GM21528 (cell line): ENCODE data around the gene NRSN2.
A peak's percentile ranks its signal among the peaks of the same experiment; 100 is the strongest.
"Not testable (repeated sequence)": the region's sequence is repeated elsewhere in the genome, so short reads cannot be mapped to it uniquely, and the experiment has no call there.

Source experiments
- ATAC-seq: cut with Tn5 transposase; IDR thresholded peaks from one replicate; pipeline ENCODE4 v1.9.1; 2021; ENCODE audit warnings: mild to moderate bottlenecking, moderate library complexity; ENCODE audit not compliant: unreplicated experiment, low FRiP score

NRSN2 gene

GRCh38 chr20:353166-353565 lies 6.3 kb downstream of the NRSN2 start:
- no peak for ATAC-seq

- ATAC-seq: peak; percentile 76
These were observed 7.5 kb downstream of the NRSN2 start for GRCh38 chr20:354298-354977.

GRCh38 chr20:356154-356553 lies 9.2 kb downstream of the NRSN2 start:
- not testable (repeated sequence) for ATAC-seq

DNA sequence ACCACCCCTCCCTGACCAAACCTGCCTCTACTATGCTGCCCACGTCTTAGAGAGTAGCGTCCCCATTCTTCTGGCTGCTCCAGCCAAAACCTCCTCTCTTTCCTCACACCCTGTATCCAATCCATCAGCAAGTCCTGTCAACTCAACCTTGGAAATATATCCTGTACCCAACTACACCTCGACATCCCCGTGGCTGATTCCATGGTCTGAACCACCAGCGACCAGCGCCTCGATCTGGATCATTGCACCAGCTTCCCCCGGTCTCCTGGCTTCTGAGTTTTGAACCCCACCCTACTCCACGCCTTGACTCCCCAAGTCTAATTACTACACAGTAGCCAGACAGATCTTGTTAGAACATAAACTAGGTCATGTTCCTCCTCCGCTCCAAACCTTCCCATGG lies 9.8 kb downstream of the NRSN2 start:
- ATAC-seq: no peak

DNA sequence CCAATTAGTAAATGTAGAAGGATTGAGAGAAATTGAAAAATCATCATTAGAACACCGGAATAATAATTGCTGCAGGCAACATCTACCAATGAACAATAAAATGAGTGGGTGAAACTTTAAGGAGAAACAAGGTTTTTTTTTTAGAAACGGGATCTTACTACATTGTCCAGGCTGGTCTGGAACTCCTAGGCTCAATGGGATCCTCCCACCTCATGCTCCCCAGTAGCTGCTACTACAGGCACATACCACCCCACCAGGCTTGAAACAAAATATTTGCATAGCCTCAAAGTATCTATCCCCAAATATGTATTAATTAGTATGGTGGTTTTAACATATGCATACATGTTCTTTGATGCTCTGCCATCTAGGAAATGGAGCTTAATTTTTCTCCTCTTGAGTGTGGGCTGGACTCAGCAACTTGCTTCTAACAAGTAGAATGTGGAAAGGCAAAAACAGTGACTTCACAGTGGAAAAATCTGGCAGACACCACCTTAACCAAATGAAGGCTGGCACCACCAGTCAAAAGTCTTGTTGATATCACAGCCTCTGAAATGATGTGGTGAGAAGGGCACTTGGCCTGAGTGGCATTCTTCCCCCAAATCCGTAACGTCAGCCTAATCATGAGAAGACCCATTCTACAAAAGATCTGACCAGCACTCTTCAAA lies 12.1 kb downstream of the NRSN2 start:
- ATAC-seq: no peak

DNA sequence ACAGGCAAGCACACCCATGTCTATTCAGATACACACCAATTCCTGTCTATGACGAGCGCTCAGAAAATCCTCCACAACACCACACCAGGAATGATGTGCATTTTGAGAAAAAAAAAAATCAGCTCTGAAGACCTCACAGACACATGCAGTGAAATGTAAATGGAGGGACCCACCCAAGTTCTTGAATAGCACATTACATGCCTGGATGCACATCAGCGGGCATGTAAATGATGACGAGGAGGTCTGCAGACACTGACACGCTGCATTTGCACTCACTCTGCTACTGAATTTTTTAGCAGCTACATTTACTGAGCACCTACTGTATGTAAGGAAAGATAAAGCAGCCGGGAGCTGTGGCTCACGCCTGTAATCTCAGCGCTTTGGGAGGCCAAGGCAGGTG lies 14.7 kb downstream of the NRSN2 start:
- peak; percentile 62 for ATAC-seq

- no peak for ATAC-seq
These were observed 15.7 kb downstream of the NRSN2 start for GRCh38 chr20:362271-363254.

DNA sequence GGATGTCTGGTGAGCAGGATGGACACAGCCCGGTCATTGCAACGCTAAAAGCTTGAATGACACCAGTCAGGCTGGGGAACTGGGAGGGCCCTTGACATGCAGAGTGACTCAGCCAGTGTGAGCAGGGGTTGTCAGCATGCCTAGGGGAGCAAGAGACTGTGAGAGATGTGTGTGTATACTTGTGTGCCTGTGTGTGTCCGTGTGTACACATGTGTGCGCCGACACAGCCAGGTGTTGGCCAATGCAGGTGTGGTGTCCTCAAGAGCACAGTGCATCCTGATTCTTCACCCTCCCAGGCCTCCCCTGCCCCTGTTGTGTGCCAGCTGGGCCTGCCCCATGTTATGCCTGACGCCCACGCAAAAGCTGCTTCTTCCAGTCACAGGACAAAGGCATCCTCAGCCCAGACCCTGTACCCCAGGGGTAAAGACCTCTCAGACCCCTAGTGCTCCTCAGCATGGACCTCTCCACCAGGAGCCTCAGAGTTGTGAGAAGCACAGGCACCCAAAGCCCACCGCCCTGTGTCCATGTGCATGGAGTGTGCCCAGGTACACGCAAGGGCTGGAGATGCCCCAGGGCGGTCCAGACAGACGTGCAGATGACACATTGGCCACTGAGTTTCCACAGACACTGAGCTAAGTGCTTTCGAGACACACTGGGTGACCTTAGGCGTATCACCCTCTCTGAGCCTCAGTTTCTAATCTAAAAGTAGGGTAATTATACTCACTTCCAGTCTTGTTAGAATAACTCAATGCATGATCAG lies 16.6 kb downstream of the NRSN2 start:
- no peak for ATAC-seq

DNA sequence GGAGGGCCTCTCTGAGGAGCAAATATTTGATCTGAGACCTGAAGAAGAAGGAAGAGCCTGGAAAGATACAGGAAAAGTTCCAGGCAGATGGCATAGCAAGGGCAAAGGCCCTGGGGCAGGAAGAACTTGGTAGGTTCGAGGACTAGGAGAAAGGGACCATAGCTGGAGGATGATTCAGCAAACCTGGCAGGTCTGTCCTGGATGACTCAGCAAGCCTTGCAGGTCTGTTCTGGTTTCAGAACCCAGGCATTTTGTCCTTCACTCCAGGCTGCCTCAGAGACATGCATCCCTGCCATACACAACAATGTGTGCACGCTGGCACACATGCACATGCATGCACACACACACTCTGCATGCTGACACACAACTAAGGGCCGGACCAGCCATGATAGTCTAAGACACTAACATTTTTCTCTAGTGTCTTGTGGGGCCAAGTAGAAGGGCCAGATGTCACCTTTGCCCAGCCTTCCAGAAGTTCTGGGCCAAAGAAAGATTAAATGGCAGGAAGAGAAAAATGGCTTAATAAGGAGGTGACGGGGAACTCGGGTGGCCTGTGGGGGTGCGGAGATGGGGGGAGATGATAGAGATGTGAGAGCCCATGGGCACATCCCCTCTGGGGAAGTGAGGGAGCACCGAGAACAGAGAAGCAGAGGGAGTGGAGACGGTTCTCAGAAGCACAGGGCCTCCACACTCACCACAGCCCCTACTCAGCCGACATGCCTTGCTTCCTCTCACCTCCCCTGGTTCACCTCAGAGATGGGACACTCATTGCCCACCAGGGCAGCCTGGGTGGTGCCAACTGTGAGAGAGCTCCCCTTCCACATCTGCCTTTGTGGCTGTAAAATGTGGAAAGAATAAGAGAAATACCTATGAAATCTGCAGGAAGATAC lies 18.2 kb downstream of the NRSN2 start:
- ATAC-seq: no peak

DNA sequence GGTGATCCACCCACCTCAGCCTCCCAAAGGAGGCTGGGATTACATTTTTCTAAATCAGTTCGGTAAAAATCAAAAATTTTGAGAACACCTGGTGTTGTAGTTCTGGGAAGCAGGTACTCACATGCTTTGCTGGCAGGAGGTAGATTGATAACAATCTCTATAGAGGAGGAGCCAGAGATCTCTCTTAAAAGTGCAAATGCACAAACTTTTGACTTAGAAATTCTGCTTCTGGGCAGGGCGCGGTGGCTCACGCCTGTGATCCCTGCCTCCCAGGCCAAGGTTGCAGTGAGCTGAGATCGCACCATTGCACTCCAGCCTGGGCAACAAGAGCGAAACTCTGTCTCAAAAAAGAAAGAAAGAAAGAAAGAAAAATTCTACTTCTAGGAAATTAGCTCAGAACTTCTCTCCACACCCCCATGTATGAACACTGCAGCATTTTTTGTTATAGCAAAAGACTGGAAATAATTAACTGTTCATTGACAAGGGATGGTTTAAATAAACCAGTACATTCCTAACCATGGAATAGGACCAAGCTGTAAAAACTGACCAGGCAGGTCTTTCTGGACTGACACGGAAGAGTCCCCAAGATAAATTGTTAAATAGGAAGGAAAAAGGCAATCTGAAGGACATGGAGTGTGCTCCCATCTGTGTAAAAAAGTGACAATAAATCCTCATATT lies 19.3 kb downstream of the NRSN2 start:
- no peak for ATAC-seq

DNA sequence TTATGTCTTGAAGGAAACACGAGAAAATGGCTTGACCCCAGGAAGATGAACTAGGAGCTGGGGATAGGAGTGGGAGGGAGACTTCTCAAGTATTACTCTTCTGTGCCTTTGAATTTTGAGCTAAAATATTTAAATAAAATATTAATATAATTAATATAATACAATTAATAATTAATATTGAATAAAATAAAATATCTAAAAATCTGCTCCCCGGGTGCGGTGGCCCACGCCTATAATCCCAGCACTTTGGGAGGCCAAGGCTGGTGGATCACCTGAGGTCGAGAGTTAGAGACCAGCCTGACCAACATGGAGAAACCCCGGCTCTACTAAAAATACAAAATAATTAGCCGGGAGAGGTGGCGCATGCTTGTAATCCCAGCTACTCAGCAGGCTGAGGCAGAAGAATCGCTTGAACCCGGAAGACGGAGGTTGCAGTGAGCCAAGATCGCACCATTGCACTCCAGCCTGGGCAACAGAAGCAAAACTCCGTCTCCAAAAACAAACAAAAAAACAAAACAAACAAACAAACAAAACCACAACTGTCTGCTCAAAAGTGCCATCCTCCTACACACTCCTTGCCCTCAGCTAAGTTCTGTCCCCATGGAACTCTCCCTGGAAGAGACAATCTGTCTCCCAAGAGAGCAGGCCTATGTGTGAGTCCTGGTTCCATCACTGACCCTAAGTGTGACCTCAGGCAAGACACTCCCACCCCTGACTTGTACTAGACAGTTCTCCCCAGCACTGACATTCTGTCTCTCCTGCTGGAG lies 20.0 kb downstream of the NRSN2 start:
- no peak for ATAC-seq

DNA sequence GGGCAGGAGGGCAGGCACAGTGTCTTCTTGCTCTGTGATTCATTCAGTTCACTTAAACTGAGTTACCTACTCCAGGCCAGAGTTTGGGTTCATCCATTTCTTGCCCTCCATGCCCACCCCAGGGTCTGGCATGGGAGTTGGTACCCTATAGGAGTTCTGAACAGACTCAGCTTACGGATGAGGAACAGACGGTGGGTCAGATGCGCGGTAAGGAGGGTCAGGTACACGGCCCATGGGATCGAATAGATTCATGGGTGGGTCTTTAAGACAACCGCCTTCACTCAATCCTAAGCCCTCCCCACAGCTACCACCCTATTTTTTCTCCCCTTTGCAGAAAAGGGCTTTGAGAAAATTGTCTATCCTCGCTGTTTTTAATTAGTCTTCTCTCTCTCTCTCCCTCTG lies 20.6 kb downstream of the NRSN2 start:
- ATAC-seq: no peak

GRCh38 chr20:368915-369314 lies 22.0 kb downstream of the NRSN2 start:
- no peak for ATAC-seq

DNA sequence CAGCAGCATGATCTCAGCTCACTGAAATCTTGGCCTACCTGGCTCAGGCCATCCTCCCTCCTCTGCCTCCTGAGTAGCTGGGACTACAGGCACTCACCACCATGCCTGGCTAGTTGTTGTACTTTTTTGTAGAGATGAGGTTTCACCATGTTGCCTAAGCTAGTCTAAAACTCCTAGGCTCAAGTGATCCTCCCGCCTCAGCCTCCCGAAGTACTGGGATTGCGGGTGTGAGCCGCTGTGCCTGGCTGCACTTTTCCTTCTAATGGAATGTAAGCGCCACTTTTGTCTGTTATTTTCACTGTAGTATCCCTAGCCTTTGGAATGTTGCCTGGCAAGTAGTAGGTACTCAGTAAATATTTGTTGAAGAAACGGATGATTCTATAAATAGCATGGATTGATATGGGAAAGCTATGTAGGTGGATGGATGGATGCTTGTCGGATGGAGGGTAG lies 23.3 kb downstream of the NRSN2 start:
- no peak for ATAC-seq

DNA sequence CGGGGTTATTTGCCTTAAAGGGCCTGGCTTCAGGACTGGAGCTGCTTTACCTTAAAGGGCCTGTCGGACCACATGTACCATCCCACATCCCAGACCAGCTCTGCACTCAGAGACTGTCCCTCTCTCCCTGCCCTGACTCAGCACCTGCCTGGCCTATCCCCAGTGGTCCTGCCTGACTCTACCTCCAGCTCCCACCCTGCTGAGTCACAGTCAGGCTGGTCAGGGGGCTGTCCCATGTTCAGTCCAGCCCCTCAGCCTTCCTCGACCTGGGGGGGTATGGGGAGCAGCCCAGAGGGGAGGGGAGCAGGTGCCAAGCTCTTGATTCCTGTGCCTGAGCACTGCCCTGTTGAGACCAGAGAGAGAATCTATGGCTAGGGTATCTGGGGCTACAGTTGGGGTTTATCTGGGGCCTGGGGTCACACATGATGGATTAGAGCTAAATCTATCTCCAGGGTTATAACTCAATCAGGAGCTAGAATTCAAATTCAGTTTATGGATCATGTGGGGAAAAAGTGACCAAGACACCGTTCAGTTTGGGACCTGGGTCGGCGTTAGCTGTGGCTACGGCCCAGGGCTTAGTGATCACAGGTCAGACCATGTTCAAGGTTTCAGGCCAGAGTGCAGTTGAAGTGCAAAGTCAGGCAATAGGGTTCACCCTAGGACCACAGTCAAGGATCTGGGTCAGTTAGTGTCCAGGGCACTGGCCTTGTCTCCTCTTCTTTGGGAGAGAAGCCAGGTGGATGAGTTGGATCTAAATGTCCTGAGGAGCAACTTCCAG lies 24.3 kb downstream of the NRSN2 start:
- ATAC-seq: no peak

GRCh38 chr20:371755-372542 lies 25.0 kb downstream of the NRSN2 start:
- no peak for ATAC-seq
